Gastroesophageal sphincter (tissue), 3 donors: ENCODE results near the gene REEP1.

Experiments
- CTCF ChIP-seq, 4 experiments: fragments of 200-600 bp in 2 of 4; fragments of 450-650 bp in 2 of 4; sonication (generic) in 1 of 4; IDR thresholded peaks; one replicate each; pipeline ENCODE4 v1.5.1; 2017 to 2019; ENCODE audit warnings: antibody characterized with exemption in 4 of 4, mild to moderate bottlenecking in 2 of 4, moderate library complexity in 2 of 4
- POLR2A ChIP-seq, 2 donors: fragments of 450-650 bp; IDR thresholded peaks; one replicate each; pipeline ENCODE4 v1.6.1; 2017; ENCODE audit warnings: antibody characterized with exemption in 2 of 2, mild to moderate bottlenecking in 2 of 2, moderate library complexity in 1 of 2

DNA sequence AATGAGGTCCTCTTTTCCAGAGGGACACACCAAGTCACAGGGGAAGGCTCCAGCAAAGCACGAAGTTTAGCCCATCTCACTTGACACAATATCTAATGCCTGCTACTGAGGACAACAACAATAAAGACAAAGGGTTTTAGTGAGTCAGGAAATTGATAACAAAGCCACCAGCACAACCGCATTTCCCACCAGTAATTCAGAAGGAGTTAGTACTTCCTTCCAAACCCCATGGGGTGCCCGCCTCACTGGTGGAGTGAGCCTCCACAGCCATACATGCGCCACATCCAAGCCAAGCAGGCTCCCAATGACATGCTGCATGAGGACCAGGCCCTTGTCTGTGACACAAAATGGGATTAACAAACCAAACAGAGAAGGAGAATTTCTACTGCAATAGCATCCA is 98.1 kb downstream of the REEP1 start:
- TF ChIP-seq CTCF (IDR thresholded peaks at IDR 0.05) (no peak), POLR2A (IDR thresholded peaks at IDR 0.05) (no peak)
